ENCODE results near the gene EDIL3.

EDIL3 gene

GRCh38 chr5:84202136-84202535 lies 182.5 kb downstream of the EDIL3 start:
- Histone ChIP-seq H3K4me1 (ENCODE audit: insufficient read depth, low read length, severe bottlenecking) (no peaks in the 10 kb centered on the region), H3K9me2 (ENCODE audit: low read depth, low read length) (no peaks in the 10 kb centered on the region), H3K4me2 (ENCODE audit: low read length) (no peak overlapping the region), H4K20me1 (ENCODE audit: insufficient read depth, low read length) (no peaks in the 10 kb centered on the region), H3K9me3 (ENCODE audit: low read length) (no peaks in the 10 kb centered on the region), H3K27me3 (ENCODE audit: insufficient read depth, low read length) (no peaks in the 10 kb centered on the region), H3K36me3 (ENCODE audit: insufficient read depth, low read length) (no peaks in the 10 kb centered on the region), H3F3A (ENCODE audit: insufficient read depth, low read length) (no peaks in the 10 kb centered on the region), H3K9ac (ENCODE audit: low read length) (no peak overlapping the region), H3K79me2 (ENCODE audit: insufficient read depth, low read length) (no peaks in the 10 kb centered on the region), H3K4me3 (ENCODE audit: low read depth, low read length, poor library complexity, severe bottlenecking) (no peak overlapping the region), H2AFZ (ENCODE audit: low read length) (no peak overlapping the region), H3K27ac (ENCODE audit: low read depth, low read length, poor library complexity, severe bottlenecking) (no peak overlapping the region)
- TF ChIP-seq EZH2 (IDR thresholded peaks at IDR 0.05; ENCODE audit: borderline replicate concordance, low read length): no peak
- TF ChIP-seq, protein P1, sequence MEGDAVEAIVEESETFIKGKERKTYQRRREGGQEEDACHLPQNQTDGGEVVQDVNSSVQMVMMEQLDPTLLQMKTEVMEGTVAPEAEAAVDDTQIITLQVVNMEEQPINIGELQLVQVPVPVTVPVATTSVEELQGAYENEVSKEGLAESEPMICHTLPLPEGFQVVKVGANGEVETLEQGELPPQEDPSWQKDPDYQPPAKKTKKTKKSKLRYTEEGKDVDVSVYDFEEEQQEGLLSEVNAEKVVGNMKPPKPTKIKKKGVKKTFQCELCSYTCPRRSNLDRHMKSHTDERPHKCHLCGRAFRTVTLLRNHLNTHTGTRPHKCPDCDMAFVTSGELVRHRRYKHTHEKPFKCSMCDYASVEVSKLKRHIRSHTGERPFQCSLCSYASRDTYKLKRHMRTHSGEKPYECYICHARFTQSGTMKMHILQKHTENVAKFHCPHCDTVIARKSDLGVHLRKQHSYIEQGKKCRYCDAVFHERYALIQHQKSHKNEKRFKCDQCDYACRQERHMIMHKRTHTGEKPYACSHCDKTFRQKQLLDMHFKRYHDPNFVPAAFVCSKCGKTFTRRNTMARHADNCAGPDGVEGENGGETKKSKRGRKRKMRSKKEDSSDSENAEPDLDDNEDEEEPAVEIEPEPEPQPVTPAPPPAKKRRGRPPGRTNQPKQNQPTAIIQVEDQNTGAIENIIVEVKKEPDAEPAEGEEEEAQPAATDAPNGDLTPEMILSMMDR (IDR thresholded peaks at IDR 0.05; ENCODE audit: low read length): no peak

- Histone ChIP-seq H3K4me1 (ENCODE audit: insufficient read depth, low read length, severe bottlenecking) (no peaks in the 10 kb centered on the region), H3K27ac (ENCODE audit: low read depth, low read length, poor library complexity, severe bottlenecking) (no peak overlapping the region), H3K4me3 (ENCODE audit: low read depth, low read length, poor library complexity, severe bottlenecking) (no peak overlapping the region), H3F3A (ENCODE audit: insufficient read depth, low read length) (no peaks in the 10 kb centered on the region), H4K20me1 (ENCODE audit: insufficient read depth, low read length) (no peaks in the 10 kb centered on the region), H2AFZ (ENCODE audit: low read length) (no peak overlapping the region), H3K9ac (ENCODE audit: low read length) (no peak overlapping the region), H3K9me2 (ENCODE audit: low read depth, low read length) (no peaks in the 10 kb centered on the region), H3K79me2 (ENCODE audit: insufficient read depth, low read length) (no peaks in the 10 kb centered on the region), H3K4me2 (ENCODE audit: low read length) (no peak overlapping the region), H3K9me3 (ENCODE audit: low read length) (no peaks in the 10 kb centered on the region), H3K27me3 (ENCODE audit: insufficient read depth, low read length) (no peaks in the 10 kb centered on the region), H3K36me3 (ENCODE audit: insufficient read depth, low read length) (no peaks in the 10 kb centered on the region)
- no peak for TF ChIP-seq EZH2 (IDR thresholded peaks at IDR 0.05; ENCODE audit: borderline replicate concordance, low read length)
- TF ChIP-seq, protein P1 (IDR thresholded peaks at IDR 0.05; ENCODE audit: low read length): no peak
Measured at GRCh38 chr5:84197538-84197937, 187.1 kb downstream of the EDIL3 start.

DNA sequence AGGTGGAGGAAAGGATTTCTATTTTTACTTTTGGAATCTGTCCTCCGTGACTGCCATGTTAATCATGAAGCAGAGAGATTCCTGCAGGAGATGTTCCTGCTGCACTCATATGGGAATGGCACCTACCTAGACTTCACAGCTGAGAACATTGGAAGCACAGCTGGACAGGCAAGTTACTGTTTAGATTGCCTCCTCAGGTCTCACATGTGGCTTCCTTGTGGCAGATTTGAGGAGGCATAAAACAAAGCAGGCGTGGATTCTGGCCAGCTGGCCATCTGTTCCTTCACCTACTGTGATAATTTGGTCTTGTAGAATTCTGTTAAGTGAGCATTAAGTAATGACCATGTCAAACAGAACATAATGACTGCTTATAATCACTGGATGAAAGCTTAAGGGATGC lies 193.4 kb downstream of the EDIL3 start:
- Histone ChIP-seq H3K9me3 (ENCODE audit: low read length) (no peaks in the 10 kb centered on the region), H3K4me2 (ENCODE audit: low read length) (no peak overlapping the region), H3K9me2 (ENCODE audit: low read depth, low read length) (no peaks in the 10 kb centered on the region), H3K4me1 (ENCODE audit: insufficient read depth, low read length, severe bottlenecking) (no peaks in the 10 kb centered on the region), H3K36me3 (ENCODE audit: insufficient read depth, low read length) (no peaks in the 10 kb centered on the region), H3F3A (ENCODE audit: insufficient read depth, low read length) (no peaks in the 10 kb centered on the region), H3K9ac (ENCODE audit: low read length) (no peak overlapping the region), H3K79me2 (ENCODE audit: insufficient read depth, low read length) (no peaks in the 10 kb centered on the region), H4K20me1 (ENCODE audit: insufficient read depth, low read length) (no peaks in the 10 kb centered on the region), H3K27ac (ENCODE audit: low read depth, low read length, poor library complexity, severe bottlenecking) (no peak overlapping the region), H3K27me3 (ENCODE audit: insufficient read depth, low read length) (no peaks in the 10 kb centered on the region), H2AFZ (ENCODE audit: low read length) (no peak overlapping the region), H3K4me3 (ENCODE audit: low read depth, low read length, poor library complexity, severe bottlenecking) (no peak overlapping the region)
- TF ChIP-seq, protein P1 (IDR thresholded peaks at IDR 0.05; ENCODE audit: low read length): no peak
- no peak for TF ChIP-seq EZH2 (IDR thresholded peaks at IDR 0.05; ENCODE audit: borderline replicate concordance, low read length)

Measured in OCI-LY1 (cell line).